Measurements from ENCODE around the gene RNF213. TPM values are rescaled to one million over a fixed set of nuclear protein-coding genes. Genes with fewer than 3 reads are reported as not detected.
"Not testable (repeated sequence)": the region's sequence is repeated elsewhere in the genome, so short reads cannot be mapped to it uniquely, and the experiment has no call there.

RNF213 gene
- total and polyA plus RNA-seq, 8 donors, result 21.9 to 94.7 (median 37.8) TPM

GRCh38 chr17:80308692-80309517, 48.3 kb downstream of the RNF213 start:
- DNase-seq (no peak), ATAC-seq (no peak), FAIRE-seq (no peak)
- intact Hi-C loops (cut with DNase I), result no loop called here
- no peaks in the 10 kb centered on the region for H3K27me3 ChIP-seq
- H3K9me3 ChIP-seq, result no peaks in the 10 kb centered on the region
- 83 to 86% methylated on average over 16 of the region's 16 CpGs for WGBS, 2 donors
- no peak overlapping the region for H3K27ac ChIP-seq
- no peak overlapping the region for H3K4me3 ChIP-seq
- H3K36me3 ChIP-seq, result peaks cover 0 to 56% (median 10%) of the 10 kb centered on the region in 3 donors
- no peaks in the 10 kb centered on the region for H3K4me1 ChIP-seq
- no peak for TF ChIP-seq CTCF (IDR thresholded peaks at IDR 0.05)

GRCh38 chr17:80311216-80311827, 50.7 kb downstream of the RNF213 start:
- no peak for ATAC-seq
- Histone ChIP-seq H3K36me3 (peaks cover 0 to 39% (median 7%) of the 10 kb centered on the region in 3 donors), H3K9me3 (no peaks in the 10 kb centered on the region), H3K4me3 (no peak overlapping the region), H3K4me1 (no peaks in the 10 kb centered on the region), H3K27ac (no peak overlapping the region), H3K27me3 (no peaks in the 10 kb centered on the region)
- WGBS, 2 donors, result 94 to 96% methylated on average over 22 of the region's 22 CpGs
- DNase-seq, result no peak
- TF ChIP-seq CTCF (IDR thresholded peaks at IDR 0.05), result no peak
- intact Hi-C loops (cut with DNase I), result no loop called here
- no peak for FAIRE-seq

GRCh38 chr17:80312621-80313135, 52.0 kb downstream of the RNF213 start:
- DNase-seq (no peak), ATAC-seq (no peak), FAIRE-seq (no peak)
- Histone ChIP-seq H3K36me3 (peaks cover 0 to 37% (median 7%) of the 10 kb centered on the region in 3 donors), H3K27me3 (no peaks in the 10 kb centered on the region), H3K4me1 (no peaks in the 10 kb centered on the region), H3K4me3 (no peak overlapping the region), H3K27ac (no peak overlapping the region), H3K9me3 (no peaks in the 10 kb centered on the region)
- TF ChIP-seq CTCF (IDR thresholded peaks at IDR 0.05), result no peak
- intact Hi-C loops (cut with DNase I), result no loop called here
- 92 to 99% methylated on average over 12 of the region's 12 CpGs for WGBS, 2 donors

- Histone ChIP-seq H3K27me3 (no peaks in the 10 kb centered on the region), H3K9me3 (no peaks in the 10 kb centered on the region), H3K4me3 (no peak overlapping the region), H3K36me3 (peaks cover 0 to 40% (median 7%) of the 10 kb centered on the region in 3 donors), H3K27ac (no peak overlapping the region), H3K4me1 (no peaks in the 10 kb centered on the region)
- intact Hi-C loops (cut with DNase I), result no loop called here
- no peak for TF ChIP-seq CTCF (IDR thresholded peaks at IDR 0.05)
- DNase-seq (no peak), FAIRE-seq (no peak), ATAC-seq (no peak)
- WGBS, 2 donors, result 98% methylated on average over 6 of the region's 6 CpGs
Measured at GRCh38 chr17:80313160-80313829, 52.6 kb downstream of the RNF213 start.

GRCh38 chr17:80313946-80314345, 53.3 kb downstream of the RNF213 start:
- FAIRE-seq; intact Hi-C loops (cut with DNase I); H3K27ac ChIP-seq; H3K27me3 ChIP-seq; H3K4me1 ChIP-seq; ATAC-seq; H3K9me3 ChIP-seq; H3K4me3 ChIP-seq; DNase-seq: not testable (repeated sequence)
- WGBS, 2 donors, result 100% methylated on average over 1 of the region's 1 CpG
- peaks cover 0 to 38% (median 7%) of the 10 kb centered on the region in 3 donors for H3K36me3 ChIP-seq
